ENCODE data around the gene PRKCA. TPM values are rescaled to one million over a fixed set of nuclear protein-coding genes. Genes with fewer than 3 reads are reported as not detected.

The PRKCA gene
- total and polyA plus RNA-seq, 9 donors = 9.1 to 67.6 (median 37.2) TPM

- intact Hi-C loops (cut with DNase I) = no loop called here
- H3K27me3 ChIP-seq = no peaks in the 10 kb centered on the region
- H3K9me3 ChIP-seq = no peaks in the 10 kb centered on the region
- no peak overlapping the region for H3K4me3 ChIP-seq
- WGBS, 3 donors = 90 to 95% (median 94%) methylated on average over 6 of the region's 6 CpGs
- DNase-seq = no peak
- H3K27ac ChIP-seq = no peak overlapping the region
- TF ChIP-seq, protein P1, sequence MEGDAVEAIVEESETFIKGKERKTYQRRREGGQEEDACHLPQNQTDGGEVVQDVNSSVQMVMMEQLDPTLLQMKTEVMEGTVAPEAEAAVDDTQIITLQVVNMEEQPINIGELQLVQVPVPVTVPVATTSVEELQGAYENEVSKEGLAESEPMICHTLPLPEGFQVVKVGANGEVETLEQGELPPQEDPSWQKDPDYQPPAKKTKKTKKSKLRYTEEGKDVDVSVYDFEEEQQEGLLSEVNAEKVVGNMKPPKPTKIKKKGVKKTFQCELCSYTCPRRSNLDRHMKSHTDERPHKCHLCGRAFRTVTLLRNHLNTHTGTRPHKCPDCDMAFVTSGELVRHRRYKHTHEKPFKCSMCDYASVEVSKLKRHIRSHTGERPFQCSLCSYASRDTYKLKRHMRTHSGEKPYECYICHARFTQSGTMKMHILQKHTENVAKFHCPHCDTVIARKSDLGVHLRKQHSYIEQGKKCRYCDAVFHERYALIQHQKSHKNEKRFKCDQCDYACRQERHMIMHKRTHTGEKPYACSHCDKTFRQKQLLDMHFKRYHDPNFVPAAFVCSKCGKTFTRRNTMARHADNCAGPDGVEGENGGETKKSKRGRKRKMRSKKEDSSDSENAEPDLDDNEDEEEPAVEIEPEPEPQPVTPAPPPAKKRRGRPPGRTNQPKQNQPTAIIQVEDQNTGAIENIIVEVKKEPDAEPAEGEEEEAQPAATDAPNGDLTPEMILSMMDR (IDR thresholded peaks at IDR 0.05) = no peak
- TF ChIP-seq EP300 (IDR thresholded peaks at IDR 0.05) (no peak), POLR2A (IDR thresholded peaks at IDR 0.05) (no peak)
- H3K4me1 ChIP-seq (ENCODE audit: insufficient read depth) = no peaks in the 10 kb centered on the region
- H3K36me3 ChIP-seq = no peaks in the 10 kb centered on the region
Measured at GRCh38 chr17:66260275-66260674, 42.1 kb upstream of the PRKCA start.

DNA sequence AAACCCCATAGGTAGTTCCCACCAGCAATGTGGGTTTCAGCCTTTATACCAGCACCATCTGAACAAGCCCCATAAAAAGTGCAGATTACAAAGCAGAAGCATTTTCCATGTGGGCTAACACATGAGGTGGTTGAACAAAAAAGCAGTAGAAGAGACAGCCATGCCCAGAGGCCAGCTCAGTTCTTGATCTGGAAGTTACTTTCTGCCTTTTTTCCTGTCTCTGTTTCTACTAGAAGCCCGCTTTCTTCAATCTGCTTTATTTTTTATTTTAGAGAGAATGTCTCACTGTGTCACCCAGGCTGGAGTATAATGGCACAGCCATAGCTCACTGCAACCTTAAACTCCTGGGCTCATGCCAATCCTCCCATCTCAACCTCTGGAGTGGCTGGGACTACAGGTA is 41.7 kb upstream of the PRKCA start:
- 47 to 98% (median 58%) methylated on average over 1 of the region's 1 CpG for WGBS, 3 donors
- H3K27me3 ChIP-seq = no peaks in the 10 kb centered on the region
- no peaks in the 10 kb centered on the region for H3K36me3 ChIP-seq
- DNase-seq = no peak
- no peak overlapping the region for H3K27ac ChIP-seq
- TF ChIP-seq, protein P1 (IDR thresholded peaks at IDR 0.05) = no peak
- TF ChIP-seq EP300 (IDR thresholded peaks at IDR 0.05) (no peak), POLR2A (IDR thresholded peaks at IDR 0.05) (no peak)
- intact Hi-C loops (cut with DNase I) = no loop called here
- H3K4me1 ChIP-seq (ENCODE audit: insufficient read depth) = no peaks in the 10 kb centered on the region
- H3K4me3 ChIP-seq = no peak overlapping the region
- no peaks in the 10 kb centered on the region for H3K9me3 ChIP-seq

DNA sequence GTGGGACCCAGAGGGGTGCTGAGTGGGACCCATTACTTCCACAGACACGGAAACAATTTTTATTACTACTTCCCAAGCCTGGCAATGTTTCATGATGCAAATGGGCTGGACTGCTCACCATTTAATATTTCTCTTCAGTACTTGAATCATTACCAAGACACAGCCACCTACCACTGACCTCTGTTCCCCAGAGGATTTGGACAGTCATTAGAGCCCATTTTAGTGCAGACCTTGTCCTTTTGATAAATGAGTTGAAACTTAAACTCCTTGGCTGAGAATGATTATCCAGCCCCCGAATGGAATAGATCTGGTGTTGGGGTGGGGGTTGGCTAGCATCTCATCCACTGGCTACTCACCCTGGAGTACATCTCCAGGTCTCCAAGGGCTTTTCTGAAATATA is 39.6 kb upstream of the PRKCA start:
- H3K4me1 ChIP-seq (ENCODE audit: insufficient read depth) = no peaks in the 10 kb centered on the region
- no peaks in the 10 kb centered on the region for H3K27me3 ChIP-seq
- no peaks in the 10 kb centered on the region for H3K36me3 ChIP-seq
- no peak overlapping the region for H3K4me3 ChIP-seq
- intact Hi-C loops (cut with DNase I) = no loop called here
- H3K27ac ChIP-seq = no peak overlapping the region
- WGBS, 3 donors = 39 to 44% (median 43%) methylated on average over 2 of the region's 2 CpGs
- no peak for DNase-seq
- TF ChIP-seq POLR2A (IDR thresholded peaks at IDR 0.05) (no peak), EP300 (IDR thresholded peaks at IDR 0.05) (no peak)
- TF ChIP-seq, protein P1 (IDR thresholded peaks at IDR 0.05) = no peak
- H3K9me3 ChIP-seq = no peaks in the 10 kb centered on the region

GRCh38 chr17:66264696-66265095 is 37.7 kb upstream of the PRKCA start:
- DNase-seq = no peak
- TF ChIP-seq EP300 (IDR thresholded peaks at IDR 0.05) (no peak), POLR2A (IDR thresholded peaks at IDR 0.05) (no peak)
- TF ChIP-seq, protein P1 (IDR thresholded peaks at IDR 0.05) = no peak

More at GRCh38 chr17:66264696-66265095, 37.7 kb upstream of the PRKCA start:
- Histone ChIP-seq H3K9me3 (no peaks in the 10 kb centered on the region), H3K36me3 (no peaks in the 10 kb centered on the region), H3K27me3 (no peaks in the 10 kb centered on the region), H3K4me3 (no peak overlapping the region), H3K27ac (no peak overlapping the region), H3K4me1 (ENCODE audit: insufficient read depth) (no peaks in the 10 kb centered on the region)
- 91 to 93% (median 92%) methylated on average over 5 of the region's 5 CpGs for WGBS, 3 donors
- intact Hi-C loops (cut with DNase I) = no loop called here

All from ovary (tissue), 9 donors.